Keratinocyte (primary cell): ENCODE measurements around the gene C16orf54. TPM values are rescaled to one million over a fixed set of nuclear protein-coding genes. Genes with fewer than 3 reads are reported as not detected.
A peak's percentile ranks its signal among the peaks of the same experiment; 100 is the strongest.

Source experiments
- DNase-seq: peaks from one replicate; pipeline ENCODE4 v3.0.0-alpha.2; 2011; ENCODE audit warnings: low read depth, missing footprints, low spot score
- FAIRE-seq: peaks from 2 replicates; lab custom pipeline; 2011; peaks lifted over from hg19 to GRCh38; lab: Jason Lieb, UNC
- H2AFZ ChIP-seq: 2 replicates; pipeline ENCODE4 v1.6.0; 2012; ENCODE audit warnings: low read length, control low read depth, inconsistent platforms; ENCODE audit not compliant: control insufficient read depth
- H3K27ac ChIP-seq: 2 replicates; pipeline ENCODE4 v1.5.1; 2011; ENCODE audit warnings: low read length; ENCODE audit not compliant: control insufficient read depth, insufficient read depth
- H3K27me3 ChIP-seq: 3 replicates; pipeline ENCODE4 v1.6.0; 2011; ENCODE audit warnings: low read length; ENCODE audit not compliant: control insufficient read depth, insufficient read depth; ENCODE audit errors: extremely low read depth
- H3K36me3 ChIP-seq, 2 experiments: 2 replicates in 1 of 2; 3 replicates in 1 of 2; pipeline ENCODE4 v1.5.1; 2011; ENCODE audit warnings: low read length in 2 of 2, mild to moderate bottlenecking in 1 of 2; ENCODE audit not compliant: control insufficient read depth in 2 of 2, insufficient read depth in 2 of 2; ENCODE audit errors: extremely low read depth in 1 of 2
- H3K4me1 ChIP-seq: 3 replicates; pipeline ENCODE4 v1.5.1; 2011; ENCODE audit warnings: low read length; ENCODE audit not compliant: control insufficient read depth, insufficient read depth; ENCODE audit errors: extremely low read depth
- H3K4me2 ChIP-seq: 3 replicates; pipeline ENCODE4 v1.6.0; 2011; ENCODE audit warnings: low read depth, low read length; ENCODE audit not compliant: control insufficient read depth, insufficient read depth; ENCODE audit errors: extremely low read depth
- H3K4me3 ChIP-seq, 3 experiments: fragments of 200-600 bp in 1 of 3; sonication (generic) in 1 of 3; 2 replicates in 2 of 3; 3 replicates in 1 of 3; pipeline ENCODE4 v1.5.1; 2011 to 2016; ENCODE audit warnings: low read length in 3 of 3, mild to moderate bottlenecking in 3 of 3, control low read depth in 2 of 3, inconsistent platforms in 1 of 3, low read depth in 1 of 3, mixed read lengths in 1 of 3, mixed run types in 1 of 3, moderate library complexity in 1 of 3; ENCODE audit not compliant: control insufficient read depth in 2 of 3, insufficient read depth in 2 of 3; ENCODE audit errors: extremely low read depth in 1 of 3
- H3K79me2 ChIP-seq: 2 replicates; pipeline ENCODE4 v1.6.0; 2012; ENCODE audit warnings: low read length; ENCODE audit not compliant: control insufficient read depth, insufficient read depth
- H3K9ac ChIP-seq: 3 replicates; pipeline ENCODE4 v1.6.0; 2011; ENCODE audit warnings: low read length; ENCODE audit not compliant: control insufficient read depth, insufficient read depth; ENCODE audit errors: extremely low read depth
- H3K9me1 ChIP-seq: 3 replicates; pipeline ENCODE4 v1.6.0; 2011; ENCODE audit warnings: low read length; ENCODE audit not compliant: control insufficient read depth, insufficient read depth; ENCODE audit errors: extremely low read depth
- H3K9me3 ChIP-seq: 2 replicates; pipeline ENCODE4 v1.5.1; 2012; ENCODE audit warnings: low read depth, low read length; ENCODE audit not compliant: control insufficient read depth
- H4K20me1 ChIP-seq: 3 replicates; pipeline ENCODE4 v1.6.0; 2011; ENCODE audit warnings: low read length; ENCODE audit not compliant: control insufficient read depth, insufficient read depth; ENCODE audit errors: extremely low read depth
- CTCF ChIP-seq, 3 experiments: IDR thresholded peaks in 1 of 3; conservative IDR thresholded peaks in 1 of 3; optimal IDR thresholded peaks in 1 of 3; 2 replicates in 2 of 3; 3 replicates in 1 of 3; pipeline versions ENCODE3 to v1.5.1; 2011; ENCODE audit warnings: low read length in 3 of 3, mild to moderate bottlenecking in 3 of 3, moderate library complexity in 2 of 3, control low read depth in 1 of 3, inconsistent platforms in 1 of 3; ENCODE audit not compliant: insufficient read depth in 2 of 3; ENCODE audit errors: extremely low read depth in 1 of 3
- EZH2 ChIP-seq: IDR thresholded peaks from one replicate; pipeline ENCODE4 v1.6.1; 2012; ENCODE audit warnings: inconsistent platforms, mild to moderate bottlenecking, low read length, moderate library complexity
- dilution Hi-C: fragments of 300-500 bp; cut with MboI; formaldehyde crosslinking; loops from one replicate; pipeline ENCODE4 v1.7.0; 2020; ENCODE audit warnings: low sequenced_read_pairs; ENCODE audit not compliant: extremely low pct_ligation_motif_present
- polyA plus RNA-seq, 5 experiments: library from polyadenylated mRNA; depleted of rRNA in 3 of 5; stranded (reverse) in 3 of 5; stranded (forward) in 1 of 5; unstranded in 1 of 5; fragments of >200 nt; gene quantifications; 1 replicate in 1 of 5; 2 replicates in 3 of 5; 3 replicates in 1 of 5; pipeline versions ENCODE4 v1.2.1 to v1.2.3, GENCODE V29; 2011 to 2012; ENCODE audit warnings: missing spikeins in 2 of 5, low read depth in 1 of 5, low replicate concordance in 1 of 5

C16orf54 gene
- polyA plus RNA-seq, 1 donor (not counting 4 experiments of a cell fraction or from before 2014, with no cell fraction given): not detected

DNA sequence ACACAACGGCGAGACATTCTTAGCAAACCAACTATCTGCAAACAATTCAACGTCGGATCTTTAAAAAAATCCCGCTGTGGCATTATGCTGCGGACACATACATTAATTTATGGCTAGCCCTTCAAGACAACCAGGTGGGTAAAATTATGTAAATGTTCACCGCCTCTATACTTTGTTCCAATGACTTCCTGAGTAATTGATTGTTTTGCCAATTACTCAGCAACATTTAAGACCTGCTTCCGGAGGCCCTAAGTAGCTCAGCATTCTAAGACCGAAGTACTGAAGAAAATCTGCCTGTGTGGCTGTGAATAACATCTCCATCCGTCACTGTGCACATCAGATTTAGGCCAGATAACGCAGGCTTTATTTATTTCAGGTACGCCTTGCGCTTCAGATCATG is 43.5 kb downstream of the C16orf54 start:
- FAIRE-seq (no peak), DNase-seq (no peak)
- Histone ChIP-seq H3K9me1 (no peaks in the 10 kb centered on the region), H3K4me3 (no peak overlapping the region), H3K79me2 (no peaks in the 10 kb centered on the region), H3K36me3 (no peaks in the 10 kb centered on the region), H3K4me2 (no peak overlapping the region), H3K9me3 (no peaks in the 10 kb centered on the region), H2AFZ (no peak overlapping the region), H3K9ac (no peak overlapping the region), H3K27me3 (no peaks in the 10 kb centered on the region), H3K4me1 (no peaks in the 10 kb centered on the region), H3K27ac (no peak overlapping the region), H4K20me1 (no peaks in the 10 kb centered on the region)
- dilution Hi-C loops: no loop called here
- no peak for TF ChIP-seq EZH2

DNA sequence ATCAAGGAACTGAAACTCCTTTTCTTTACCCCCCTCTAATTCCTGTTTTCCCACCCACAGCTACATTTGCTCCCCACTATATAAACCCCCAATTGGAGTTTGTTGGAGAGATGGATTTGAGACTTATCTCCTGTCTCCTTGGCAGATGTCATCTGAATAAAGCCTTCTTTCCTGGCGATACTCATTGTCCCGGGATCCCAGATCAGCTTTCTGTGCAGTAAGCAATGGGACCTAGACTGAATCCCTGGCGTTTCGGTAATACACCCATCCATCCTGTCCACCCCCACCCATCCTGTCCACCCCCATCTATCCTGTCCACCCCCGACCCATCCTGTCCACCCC is 44.6 kb downstream of the C16orf54 start:
- no peak for DNase-seq
- H3K9me1 ChIP-seq: no peaks in the 10 kb centered on the region
- H3K27ac ChIP-seq: no peak overlapping the region
- no peaks in the 10 kb centered on the region for H3K79me2 ChIP-seq
- H2AFZ ChIP-seq: no peak overlapping the region
- no peaks in the 10 kb centered on the region for H3K27me3 ChIP-seq
- no peak overlapping the region for H3K9ac ChIP-seq
- no peaks in the 10 kb centered on the region for H3K9me3 ChIP-seq
- no peaks in the 10 kb centered on the region for H3K36me3 ChIP-seq
- no peaks in the 10 kb centered on the region for H4K20me1 ChIP-seq
- H3K4me1 ChIP-seq: no peaks in the 10 kb centered on the region
- FAIRE-seq: no peak
- TF ChIP-seq EZH2: no peak
- no peak for TF ChIP-seq CTCF (optimal IDR thresholded peaks at IDR 0.05 in 1 of 3, IDR thresholded peaks at IDR 0.05 in 1 of 3, conservative IDR thresholded peaks at IDR 0.05 in 1 of 3; ENCODE audit: extremely low read depth in 1 of 3, insufficient read depth in 2 of 3, low read length in 3 of 3)
- H3K4me2 ChIP-seq: no peak overlapping the region
- dilution Hi-C loops: no loop called here
- no peak overlapping the region for H3K4me3 ChIP-seq

GRCh38 chr16:29700253-29700987 is 45.4 kb downstream of the C16orf54 start:
- dilution Hi-C loops: no loop called here
- Histone ChIP-seq H3K9me1 (no peaks in the 10 kb centered on the region), H3K27me3 (no peaks in the 10 kb centered on the region), H3K4me3 (no peak overlapping the region), H3K4me2 (peak overlapping the region; percentile 37), H3K4me1 (no peaks in the 10 kb centered on the region), H3K9ac (no peak overlapping the region), H3K79me2 (no peaks in the 10 kb centered on the region), H4K20me1 (no peaks in the 10 kb centered on the region), H2AFZ (peak overlapping the region; percentile 30), H3K9me3 (no peaks in the 10 kb centered on the region), H3K27ac (no peak overlapping the region), H3K36me3 (no peaks in the 10 kb centered on the region)
- TF ChIP-seq EZH2 (no peak), CTCF (optimal IDR thresholded peaks at IDR 0.05 in 1 of 3, IDR thresholded peaks at IDR 0.05 in 1 of 3, conservative IDR thresholded peaks at IDR 0.05 in 1 of 3; ENCODE audit: extremely low read depth in 1 of 3, insufficient read depth in 2 of 3, low read length in 3 of 3) (peak; percentile 84 to 92 (median 89))
- DNase-seq (no peak), FAIRE-seq (peak; percentile 84)
